GM19455 (cell line): ENCODE results near the gene C2orf81.

Experiments used
- ATAC-seq: cut with Tn5 transposase; IDR thresholded peaks from one replicate; pipeline ENCODE4 v1.9.1; 2021; ENCODE audit not compliant: unreplicated experiment

C2orf81 gene

DNA sequence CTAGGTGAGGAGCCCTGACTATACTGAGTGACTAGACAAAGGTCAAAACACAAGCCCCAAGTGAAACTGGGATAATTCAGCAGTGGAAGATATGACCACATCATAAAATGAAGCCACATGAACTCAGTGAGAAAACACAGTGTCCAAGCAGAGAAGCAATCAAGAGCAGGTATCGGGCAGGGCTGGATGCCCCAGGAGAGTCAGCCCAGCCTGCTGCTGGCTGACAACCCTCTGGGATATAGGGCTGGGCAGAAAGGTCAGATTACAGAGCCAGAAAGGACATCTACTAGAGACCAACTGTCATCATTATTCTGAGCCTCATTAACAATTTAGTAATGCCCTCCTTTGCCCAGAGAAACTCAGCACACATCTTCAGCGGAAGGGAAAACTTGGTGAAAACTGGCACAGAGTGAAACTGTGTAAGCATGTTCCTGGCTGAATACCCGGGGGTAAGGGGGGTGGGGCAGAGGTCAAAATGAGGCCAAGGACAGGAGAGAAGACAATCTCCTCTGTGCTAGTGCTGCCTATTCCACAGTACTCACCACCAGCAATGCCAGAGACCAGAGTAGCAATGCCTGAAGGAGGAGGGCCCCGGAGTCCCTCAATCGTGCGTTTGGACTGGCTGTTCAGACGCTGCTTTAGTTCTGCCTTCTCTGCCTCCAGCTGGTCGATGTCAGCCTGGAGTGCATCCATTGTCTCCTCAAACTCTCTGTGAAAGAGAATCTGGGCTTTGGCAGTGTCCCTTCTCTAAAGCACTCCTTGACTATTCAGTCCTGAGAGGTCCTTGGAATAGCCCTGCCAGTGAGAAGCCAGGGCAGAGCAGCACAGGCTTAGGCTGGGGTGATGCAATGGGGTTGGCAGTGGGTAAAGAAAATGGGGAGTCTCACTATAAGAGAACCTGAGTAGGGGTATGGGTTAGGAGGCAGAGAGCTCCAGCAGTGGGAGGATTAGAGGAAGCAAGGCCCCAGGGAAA is 56.6 kb downstream of the C2orf81 start:
- no peak for ATAC-seq
